H1 (cell line): Measurements from ENCODE around the gene ZSCAN18. TPM values are rescaled to one million over a fixed set of nuclear protein-coding genes. Genes with fewer than 3 reads are reported as not detected.

ENCODE experiments used
- CTCF ChIA-PET: fragments of 300-600 bp; sonication (Branson Sonifier 250); formaldehyde crosslinking; loops from one replicate; lab custom pipeline; 2021; ENCODE audit not compliant: partially characterized antibody; lab: Charles Lee
- POLR2A ChIA-PET: fragments of 300-600 bp; sonication (Branson Sonifier 250); formaldehyde crosslinking; loops from one replicate; lab custom pipeline; 2021; ENCODE audit warnings: inconsistent platforms; ENCODE audit not compliant: partially characterized antibody; lab: Charles Lee
- DNase-seq, 2 experiments: peaks; one replicate each; pipeline versions ENCODE4 v3.0.0 to v3.0.0-alpha.2; 2010 to 2022; ENCODE audit warnings: low spot score in 2 of 2, low read depth in 1 of 2, mixed read lengths in 1 of 2
- FAIRE-seq: peaks from 2 replicates; lab custom pipeline; 2011; peaks lifted over from hg19 to GRCh38; lab: Jason Lieb, UNC
- H2AFZ ChIP-seq: 2 replicates; pipeline ENCODE4 v1.8.1; 2012; ENCODE audit warnings: low read length, inconsistent platforms
- H2AK5ac ChIP-seq: 2 replicates; pipeline ENCODE4 v1.6.1; 2013; ENCODE audit warnings: low read depth, low read length
- H2BK120ac ChIP-seq: replicated peaks from 2 replicates; pipeline ENCODE3; 2013; ENCODE audit warnings: low read depth, low read length, inconsistent platforms
- H2BK12ac ChIP-seq: 2 replicates; pipeline ENCODE4 v1.6.1; 2013; ENCODE audit warnings: low read depth, low read length
- H2BK15ac ChIP-seq: 2 replicates; pipeline ENCODE4 v1.6.1; 2013; ENCODE audit warnings: low read length
- H2BK20ac ChIP-seq: 2 replicates; pipeline ENCODE4 v1.6.1; 2013; ENCODE audit warnings: low read length
- H2BK5ac ChIP-seq: 2 replicates; pipeline ENCODE4 v1.6.1; 2013; ENCODE audit warnings: low read depth, low read length
- H3K14ac ChIP-seq: 2 replicates; pipeline ENCODE4 v1.6.1; 2013; ENCODE audit warnings: inconsistent platforms; ENCODE audit not compliant: insufficient read length
- H3K18ac ChIP-seq: 2 replicates; pipeline ENCODE4 v1.6.1; 2013; ENCODE audit warnings: low read length; ENCODE audit errors: extremely low read depth
- H3K23ac ChIP-seq: 2 replicates; pipeline ENCODE4 v1.6.1; 2013; ENCODE audit warnings: inconsistent platforms; ENCODE audit not compliant: insufficient read length
- H3K23me2 ChIP-seq: 2 replicates; pipeline ENCODE4 v1.6.1; 2013; ENCODE audit warnings: low read depth, low read length
- H3K27ac ChIP-seq: 2 replicates; pipeline ENCODE4 v1.6.1; 2011; ENCODE audit warnings: low read depth, low read length, inconsistent platforms
- H3K27me3 ChIP-seq, 4 experiments: replicated peaks in 1 of 4; 1 replicate in 1 of 4; 2 replicates in 3 of 4; pipeline versions ENCODE4 v1.6.1 to v1.8.1; 2011 to 2013; ENCODE audit warnings: low read length in 3 of 4, mild to moderate bottlenecking in 3 of 4, inconsistent platforms in 2 of 4, mixed read lengths in 2 of 4, moderate library complexity in 1 of 4; ENCODE audit not compliant: control insufficient read depth in 3 of 4, insufficient read depth in 3 of 4; ENCODE audit errors: extremely low read depth in 1 of 4
- H3K36me3 ChIP-seq, 4 experiments: 2 replicates each; pipeline versions ENCODE4 v1.6.1 to v1.8.1; 2011 to 2013; ENCODE audit warnings: mild to moderate bottlenecking in 4 of 4, low read length in 3 of 4, moderate library complexity in 2 of 4, control low read depth in 1 of 4, inconsistent platforms in 1 of 4; ENCODE audit not compliant: insufficient read depth in 4 of 4, control insufficient read depth in 2 of 4
- H3K4ac ChIP-seq: replicated peaks from 2 replicates; pipeline ENCODE3; 2013; ENCODE audit warnings: low read length, low read depth, mixed read lengths, inconsistent platforms; ENCODE audit not compliant: insufficient read length
- H3K4me1 ChIP-seq, 4 experiments: replicated peaks in 1 of 4; 1 replicate in 1 of 4; 2 replicates in 3 of 4; pipeline versions ENCODE4 v1.6.1 to v1.8.1; 2011 to 2013; ENCODE audit warnings: low read length in 3 of 4, inconsistent platforms in 2 of 4, mixed read lengths in 1 of 4; ENCODE audit not compliant: insufficient read depth in 4 of 4, control insufficient read depth in 3 of 4
- H3K4me2 ChIP-seq, 2 experiments: 2 replicates each; pipeline versions ENCODE4 v1.6.1 to v1.8.1; 2011 to 2013; ENCODE audit warnings: low read depth in 2 of 2, low read length in 2 of 2, control low read depth in 1 of 2, inconsistent platforms in 1 of 2, mild to moderate bottlenecking in 1 of 2; ENCODE audit not compliant: insufficient read depth in 1 of 2
- H3K4me3 ChIP-seq, 4 experiments: fragments of 200-600, 300-600 bp in 1 of 4; sonication (generic), shearing (Covaris generic), sonication (Bioruptor Twin) in 1 of 4; 2 replicates each; pipeline versions ENCODE4 v1.5.1 to v1.8.1; 2011 to 2016; ENCODE audit warnings: low read length in 4 of 4, low read depth in 3 of 4, control low read depth in 2 of 4, inconsistent platforms in 2 of 4, mild to moderate bottlenecking in 2 of 4, mixed read lengths in 1 of 4, moderate library complexity in 1 of 4; ENCODE audit not compliant: insufficient read depth in 2 of 4; ENCODE audit errors: extremely low read depth in 1 of 4
- H3K56ac ChIP-seq: replicated peaks from 2 replicates; pipeline ENCODE3; 2013; ENCODE audit warnings: low read depth, mild to moderate bottlenecking, mixed read lengths, low read length, inconsistent platforms; ENCODE audit not compliant: insufficient read length
- H3K79me1 ChIP-seq: 2 replicates; pipeline ENCODE4 v1.6.1; 2013; ENCODE audit warnings: low read depth, low read length, control low read depth
- H3K79me2 ChIP-seq, 2 experiments: 2 replicates each; pipeline versions ENCODE4 v1.6.1 to v1.8.1; 2012 to 2013; ENCODE audit warnings: low read length in 2 of 2, mild to moderate bottlenecking in 2 of 2, inconsistent platforms in 1 of 2; ENCODE audit not compliant: insufficient read depth in 2 of 2, control insufficient read depth in 1 of 2
- H3K9ac ChIP-seq, 4 experiments: replicated peaks in 1 of 4; 1 replicate in 1 of 4; 2 replicates in 3 of 4; pipeline versions ENCODE4 v1.6.1 to v1.8.1; 2011 to 2013; ENCODE audit warnings: low read depth in 3 of 4, low read length in 3 of 4, control low read depth in 2 of 4, mild to moderate bottlenecking in 2 of 4, moderate library complexity in 2 of 4, inconsistent platforms in 1 of 4; ENCODE audit errors: extremely low read depth in 1 of 4
- H3K9me3 ChIP-seq, 2 experiments: 2 replicates each; pipeline versions ENCODE4 v1.6.1 to v1.8.1; 2012 to 2013; ENCODE audit warnings: mild to moderate bottlenecking in 2 of 2, moderate library complexity in 2 of 2, control low read depth in 1 of 2, inconsistent platforms in 1 of 2, low read depth in 1 of 2, low read length in 1 of 2, mixed read lengths in 1 of 2; ENCODE audit not compliant: insufficient read depth in 2 of 2
- H4K20me1 ChIP-seq, 2 experiments: replicated peaks in 1 of 2; 2 replicates each; pipeline versions ENCODE3 to v1.8.1; 2011 to 2013; ENCODE audit warnings: inconsistent platforms in 2 of 2, low read length in 2 of 2, mild to moderate bottlenecking in 1 of 2; ENCODE audit not compliant: insufficient read depth in 2 of 2, control insufficient read depth in 1 of 2
- H4K5ac ChIP-seq: 2 replicates; pipeline ENCODE4 v1.6.1; 2013; ENCODE audit warnings: low read length, low read depth, mixed read lengths, inconsistent platforms; ENCODE audit not compliant: insufficient read length
- H4K8ac ChIP-seq: 2 replicates; pipeline ENCODE4 v1.8.0; 2013; ENCODE audit warnings: mild to moderate bottlenecking, moderate library complexity, low read length, inconsistent platforms; ENCODE audit not compliant: insufficient read depth; ENCODE audit errors: extremely low read depth
- H4K91ac ChIP-seq: replicated peaks from 2 replicates; pipeline ENCODE3; 2013; ENCODE audit warnings: low read length, mixed read lengths, inconsistent platforms; ENCODE audit not compliant: insufficient read length
- ATF3 ChIP-seq: IDR thresholded peaks from 2 replicates; pipeline ENCODE4 v1.6.1; 2011; ENCODE audit warnings: low read depth, mild to moderate bottlenecking, low read length; ENCODE audit not compliant: insufficient read depth
- BRCA1 ChIP-seq: IDR thresholded peaks from 2 replicates; pipeline ENCODE4 v1.6.1; 2012; ENCODE audit warnings: low read depth, low read length, improper control_type of control experiment
- HDAC6 ChIP-seq: IDR thresholded peaks from one replicate; pipeline ENCODE4 v1.7.1; 2012; ENCODE audit warnings: low read depth, mild to moderate bottlenecking, inconsistent platforms, low read length, moderate library complexity
- MAX ChIP-seq: IDR thresholded peaks from 2 replicates; pipeline ENCODE4 v1.6.1; 2012; ENCODE audit warnings: inconsistent platforms
- NANOG ChIP-seq: IDR thresholded peaks from 2 replicates; pipeline ENCODE4 v1.6.1; 2011; ENCODE audit warnings: low read length, low read depth, mild to moderate bottlenecking, inconsistent platforms; ENCODE audit not compliant: insufficient read depth, poor library complexity, severe bottlenecking
- PHF8 ChIP-seq: fragments of 200-600 bp; sonication (generic); conservative IDR thresholded peaks from 2 replicates; pipeline ENCODE4 v1.7.1; 2012; ENCODE audit warnings: low read depth, mild to moderate bottlenecking, inconsistent platforms, low read length, moderate library complexity
- RAD21 ChIP-seq, 2 experiments: IDR thresholded peaks in 1 of 2; conservative IDR thresholded peaks in 1 of 2; 2 replicates each; pipeline ENCODE4 v1.6.1; 2011; ENCODE audit warnings: low read depth in 2 of 2, low read length in 2 of 2, improper control_type of control experiment in 1 of 2, inconsistent platforms in 1 of 2, mild to moderate bottlenecking in 1 of 2, moderate library complexity in 1 of 2
- RXRA ChIP-seq: IDR thresholded peaks from 2 replicates; pipeline ENCODE4 v1.6.1; 2011; ENCODE audit warnings: low read depth, mild to moderate bottlenecking, low read length, moderate library complexity; ENCODE audit not compliant: insufficient read depth
- SP4 ChIP-seq: IDR thresholded peaks from 2 replicates; pipeline ENCODE4 v1.6.1; 2012; ENCODE audit warnings: low read length, inconsistent platforms
- SRF ChIP-seq: IDR thresholded peaks from 2 replicates; pipeline ENCODE4 v1.6.1; 2011; ENCODE audit warnings: mild to moderate bottlenecking, low read depth, low read length, moderate library complexity
- USF2 ChIP-seq: IDR thresholded peaks from 2 replicates; pipeline ENCODE4 v1.6.1; 2011; ENCODE audit warnings: low read length, improper control_type of control experiment
- WGBS, 2 experiments: shearing (Covaris generic) in 1 of 2; methylation state at CpG; one replicate each; pipeline versions ENCODE4 v1.1.6 to v1.1.7; 2013 to 2015; ENCODE audit warnings: low lambda C conversion rate in 2 of 2, mixed read lengths in 2 of 2, inconsistent platforms in 1 of 2, low coverage in 1 of 2, missing lambda C conversion rate in 1 of 2; ENCODE audit not compliant: insufficient replicate concordance in 2 of 2, insufficient coverage in 1 of 2, insufficient read length in 1 of 2; ENCODE audit errors: extremely low coverage in 1 of 2, missing lambda C conversion rate in 1 of 2; 5-methylcytosine and 5-hydroxymethylcytosine counted together
- polyA plus RNA-seq, 7 experiments: library from polyadenylated mRNA; depleted of rRNA in 3 of 7; stranded (reverse) in 5 of 7; unstranded in 2 of 7; fragments of >200 nt in 5 of 7; fragments of 200-250 nt in 2 of 7; gene quantifications; 1 replicate in 5 of 7; 2 replicates in 1 of 7; 4 replicates in 1 of 7; pipeline versions ENCODE4 v1.2.1 to v1.2.3, GENCODE V29; 2011 to 2013; ENCODE audit warnings: missing spikeins in 2 of 7, mixed read lengths in 2 of 7
- total RNA-seq: library from RNA; stranded (reverse); fragmentation: NEBNext Ultra II Directional; extraction: Animal tissue kit (Norgen Biotek cat#: 25700); gene quantifications from 2 replicates; pipeline ENCODE4 v1.2.1, GENCODE V29; 2021

The ZSCAN18 gene
- total and polyA plus RNA-seq, 2 of the 8 experiments (the other 6 are each of a cell fraction or from before 2014, with no cell fraction given): 37.0 to 41.4 TPM

- no peak overlapping the region for H3K56ac ChIP-seq
- H3K79me2 ChIP-seq: no peaks in the 10 kb centered on the region
- H2BK20ac ChIP-seq: no peak overlapping the region
- no peak overlapping the region; the same call in 1 of the 2 replicates for H2BK12ac ChIP-seq
- 89% methylated on average over 6 of the region's 8 CpGs; no CpG with 5 or more reads in 1 of the 2 experiments for WGBS, 2 experiments
- H4K91ac ChIP-seq: no peak overlapping the region
- H3K14ac ChIP-seq: no peak overlapping the region
- no peak overlapping the region for H3K4ac ChIP-seq
- ChIA-PET CTCF (interaction anchor here (0.9 to 6.8 kb wide), 11 partner anchors 12 to 97 kb away, joined by 3 to 113 read pairs (median 6); no protein-coding TSS in a partner anchor), POLR2A (interaction anchor here (0.9 to 4.0 kb wide), 9 partner anchors 12 to 141 kb away, joined by 3 to 40 read pairs (median 4); partner anchors contain the start of gene ZSCAN18)
- H3K27ac ChIP-seq: no peak overlapping the region
- no peak overlapping the region for H3K23ac ChIP-seq
- DNase-seq (no peak), FAIRE-seq (no peak)
- peak overlapping the region; percentile 5; the same call in 1 of the 2 replicates for H2AK5ac ChIP-seq
- no peak overlapping the region for H3K9ac ChIP-seq
- H3K4me3 ChIP-seq: no peak overlapping the region
- H3K36me3 ChIP-seq: no peaks in the 10 kb centered on the region
- peaks cover 3% of the 10 kb centered on the region; the same call in 1 of the 2 replicates for H3K23me2 ChIP-seq
- H2BK15ac ChIP-seq: no peak overlapping the region
- H3K18ac ChIP-seq: no peak overlapping the region
- no peak overlapping the region for H2BK120ac ChIP-seq
- no peak overlapping the region for H4K5ac ChIP-seq
- H4K20me1 ChIP-seq: no peaks in the 10 kb centered on the region
- no peak overlapping the region for H4K8ac ChIP-seq
- H3K4me1 ChIP-seq: peaks cover 5 to 21% (median 14%) of the 10 kb centered on the region in 4 experiments
- H3K27me3 ChIP-seq: no peaks in the 10 kb centered on the region
- peak overlapping the region in 1 of 2 experiments; percentile 51; a peak in 1 of 4 replicates for H3K4me2 ChIP-seq
- peaks cover 20 to 41% of the 10 kb centered on the region in 2 experiments for H3K9me3 ChIP-seq
- H2BK5ac ChIP-seq: no peak overlapping the region
- no peak overlapping the region for H2AFZ ChIP-seq
- no peaks in the 10 kb centered on the region for H3K79me1 ChIP-seq
- TF ChIP-seq USF2: no peak
- TF ChIP-seq BRCA1: no peak
- no peak for TF ChIP-seq ATF3
- no peak for TF ChIP-seq RAD21 (IDR thresholded peaks at IDR 0.05 in 1 of 2, conservative IDR thresholded peaks at IDR 0.05 in 1 of 2; ENCODE audit: low read depth in 2 of 2, low read length in 2 of 2)
- no peak for TF ChIP-seq PHF8
- TF ChIP-seq SRF: no peak
- no peak for TF ChIP-seq MAX
- no peak for TF ChIP-seq HDAC6
- no peak for TF ChIP-seq RXRA
- no peak for TF ChIP-seq NANOG
- TF ChIP-seq SP4: no peak
These were observed 41.8 kb downstream of the ZSCAN18 start for GRCh38 chr19:58056261-58056660.
